HG03469 (cell line): ENCODE measurements around the gene CDCA3.
"Not testable (repeated sequence)": the region's sequence is repeated elsewhere in the genome, so short reads cannot be mapped to it uniquely, and the experiment has no call there.

ENCODE experiments used
- ATAC-seq: cut with Tn5 transposase; IDR thresholded peaks from one replicate; pipeline ENCODE4 v1.9.1; 2021; ENCODE audit warnings: mild to moderate bottlenecking, moderate library complexity, moderate number of reproducible peaks; ENCODE audit not compliant: unreplicated experiment

Gene CDCA3

GRCh38 chr12:6851153-6851920, at the start of gene CDCA3:
Gene CDCA3 (minus strand): TSS chr12:6851286. CDS start chr12:6850952, 334 bp downstream.
- peak; percentile 31 for ATAC-seq

GRCh38 chr12:6899837-6900519, 48.9 kb upstream of the CDCA3 start:
- no peak for ATAC-seq

- ATAC-seq, result no peak
Observed at GRCh38 chr12:6899427-6899826, 48.3 kb upstream of the CDCA3 start.

GRCh38 chr12:6896846-6897435, 45.9 kb upstream of the CDCA3 start:
- no peak for ATAC-seq

- no peak for ATAC-seq
Observed at GRCh38 chr12:6894321-6894720, 43.2 kb upstream of the CDCA3 start.

GRCh38 chr12:6892683-6893082, 41.6 kb upstream of the CDCA3 start:
- not testable (repeated sequence) for ATAC-seq

- ATAC-seq, result no peak
Observed at GRCh38 chr12:6891646-6892001, 40.5 kb upstream of the CDCA3 start.

- ATAC-seq, result peak; percentile 84
Observed at GRCh38 chr12:6890789-6891645, 39.9 kb upstream of the CDCA3 start.

- not testable (repeated sequence) for ATAC-seq
Observed at GRCh38 chr12:6889775-6890573, 38.9 kb upstream of the CDCA3 start.

- ATAC-seq, result not testable (repeated sequence)
Observed at GRCh38 chr12:6888794-6889193, 37.7 kb upstream of the CDCA3 start.

GRCh38 chr12:6888360-6888759, 37.3 kb upstream of the CDCA3 start:
- ATAC-seq, result no peak

GRCh38 chr12:6887460-6887859, 36.4 kb upstream of the CDCA3 start:
- no peak for ATAC-seq

GRCh38 chr12:6886206-6886999, 35.3 kb upstream of the CDCA3 start:
- not testable (repeated sequence) for ATAC-seq

GRCh38 chr12:6884539-6884938, 33.5 kb upstream of the CDCA3 start:
- no peak for ATAC-seq

- ATAC-seq, result no peak
Observed at GRCh38 chr12:6883683-6884082, 32.6 kb upstream of the CDCA3 start.

GRCh38 chr12:6883252-6883651, 32.2 kb upstream of the CDCA3 start:
- no peak for ATAC-seq

- ATAC-seq, result not testable (repeated sequence)
Observed at GRCh38 chr12:6879824-6880223, 28.7 kb upstream of the CDCA3 start.

GRCh38 chr12:6874015-6874368, 22.9 kb upstream of the CDCA3 start:
- ATAC-seq, result not testable (repeated sequence)
